ENCODE data around the gene PSMG3. TPM values are rescaled to one million over a fixed set of nuclear protein-coding genes. Genes with fewer than 3 reads are reported as not detected.

Gene PSMG3
- total and polyA plus RNA-seq, 2 donors (not counting 3 experiments of a cell fraction or from before 2014, with no cell fraction given): 25.5 to 49.7 TPM

DNA sequence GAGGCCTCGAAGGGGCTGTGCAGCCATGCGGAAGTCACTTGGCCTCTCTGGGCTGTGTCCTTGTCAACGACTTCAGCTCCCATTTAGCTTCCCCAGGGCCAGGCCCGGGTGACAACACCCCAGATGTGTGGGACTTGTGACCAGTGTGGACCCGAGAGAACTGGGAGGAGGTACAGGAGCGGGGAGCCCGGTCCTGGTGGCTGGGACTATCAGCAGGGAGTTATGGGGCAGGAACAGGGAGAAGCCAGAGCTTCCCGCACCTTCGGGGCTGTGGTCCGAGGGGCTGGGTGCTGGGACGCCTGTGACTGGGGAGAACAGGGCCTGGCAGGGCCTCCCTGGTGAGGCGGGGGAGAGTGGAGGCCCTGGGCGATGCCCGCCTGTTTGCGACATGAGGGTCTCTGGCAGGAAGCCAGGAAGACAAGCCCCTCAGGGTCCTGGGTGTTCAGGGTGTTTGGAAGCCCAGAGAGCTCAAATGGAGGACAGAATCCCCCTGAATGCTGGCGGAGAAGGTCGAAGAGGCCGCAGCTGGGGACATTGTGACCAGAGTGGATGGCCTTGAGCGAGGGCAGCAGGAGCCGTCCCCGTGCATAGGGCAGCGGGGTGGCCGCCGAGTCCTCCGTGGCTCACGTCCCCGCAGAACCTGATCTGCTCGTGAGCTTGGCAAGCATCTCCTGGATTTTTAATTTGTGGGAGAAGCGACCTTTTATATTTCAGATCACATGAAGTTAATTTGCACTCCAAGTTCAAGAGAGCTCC is 30.0 kb upstream of the PSMG3 start:
- Histone ChIP-seq H3K27ac (ENCODE audit: insufficient read depth, low read depth, low read length) (no peak overlapping the region), H3K4me3 (replicated peaks in 1 of 3; ENCODE audit: insufficient read depth in 1 of 3, low read depth in 1 of 3, low read length in 3 of 3) (no peak overlapping the region), H3K27me3 (ENCODE audit: control insufficient read depth in 2 of 2, insufficient read depth in 2 of 2, low read length in 2 of 2) (peaks cover 0 to 2% of the 10 kb centered on the region in 2 experiments), H3K9me1 (replicated peaks; ENCODE audit: control insufficient read depth, extremely low read depth, insufficient read depth, low read length) (no peaks in the 10 kb centered on the region), H3K79me2 (ENCODE audit: control insufficient read depth, insufficient read depth, low read length) (no peaks in the 10 kb centered on the region), H2AFZ (ENCODE audit: low read depth, low read length) (no peak overlapping the region), H3K36me3 (ENCODE audit: control insufficient read depth in 2 of 2, extremely low read depth in 1 of 2, insufficient read depth in 2 of 2, low read length in 2 of 2) (no peaks in the 10 kb centered on the region), H3K9me3 (replicated peaks; ENCODE audit: control insufficient read depth, insufficient read depth, low read length) (no peaks in the 10 kb centered on the region), H4K20me1 (replicated peaks; ENCODE audit: control insufficient read depth, extremely low read depth, insufficient read depth, low read length) (no peaks in the 10 kb centered on the region), H3K4me1 (ENCODE audit: control insufficient read depth, extremely low read depth, insufficient read depth, low read length) (no peaks in the 10 kb centered on the region), H3K4me2 (ENCODE audit: insufficient read depth, low read length) (no peak overlapping the region), H3K9ac (replicated peaks; ENCODE audit: extremely low read depth, insufficient read depth, low read length) (no peak overlapping the region)
- CTCF ChIA-PET: interaction anchor here (0.5 to 1.1 kb wide), 3 partner anchors 16 to 180 kb away, joined by 3 read pairs; no protein-coding TSS in a partner anchor
- no peak for TF ChIP-seq GATA2 (IDR thresholded peaks at IDR 0.05; ENCODE audit: insufficient read depth, insufficient read length, low read depth, low read length)
- TF ChIP-seq CTCF (IDR thresholded peaks at IDR 0.05; ENCODE audit: extremely low read depth in 1 of 2, insufficient read depth in 1 of 2, low read depth in 1 of 2, low read length in 2 of 2): no peak
- TF ChIP-seq FOS (IDR thresholded peaks at IDR 0.05; ENCODE audit: borderline replicate concordance, insufficient read depth, low read length): no peak
- TF ChIP-seq POLR2AphosphoS5 (IDR thresholded peaks at IDR 0.05; ENCODE audit: insufficient read depth, low read depth, low read length): no peak
- no TSS peak for BruUV-seq (replicated peaks)
- POLR2A ChIA-PET: no interaction called here
- intact Hi-C loops (cut with micrococcal nuclease): no loop called here
- dilution Hi-C loops (cut with MboI; ENCODE audit: extremely low pct_ligation_motif_present, low sequenced_read_pairs): no loop called here
- FAIRE-seq (no peak), DNase-seq (ENCODE audit: low read depth, low spot score) (no peak)
